Endodermal cell (in vitro differentiated cells): ENCODE results near the gene FXYD6. TPM values are rescaled to one million over a fixed set of nuclear protein-coding genes. Genes with fewer than 3 reads are reported as not detected.

ENCODE experiments used
- DNase-seq: peaks from one replicate; pipeline ENCODE4 v3.0.0-alpha.2; 2017
- H3K27ac ChIP-seq: 2 replicates; pipeline ENCODE4 v1.5.1; 2013; ENCODE audit warnings: mild to moderate bottlenecking, low read depth, low read length, moderate library complexity
- H3K27me3 ChIP-seq: 2 replicates; pipeline ENCODE4 v1.6.1; 2013; ENCODE audit warnings: mild to moderate bottlenecking, low read length, moderate library complexity; ENCODE audit not compliant: insufficient read depth, control insufficient read depth, poor library complexity, severe bottlenecking
- H3K36me3 ChIP-seq: 2 replicates; pipeline ENCODE4 v1.7.0; 2013; ENCODE audit warnings: mild to moderate bottlenecking, low read length, moderate library complexity; ENCODE audit not compliant: control insufficient read depth, insufficient read depth
- H3K4me1 ChIP-seq: one replicate; pipeline ENCODE4 v1.7.0; 2013; ENCODE audit warnings: low read length; ENCODE audit not compliant: control insufficient read depth, insufficient read depth
- H3K4me3 ChIP-seq: 2 replicates; pipeline ENCODE4 v1.5.1; 2013; ENCODE audit warnings: mild to moderate bottlenecking, low read length, moderate library complexity
- H3K9ac ChIP-seq: 2 replicates; pipeline ENCODE4 v1.6.1; 2013; ENCODE audit warnings: mild to moderate bottlenecking, low read length, moderate library complexity; ENCODE audit not compliant: poor library complexity, severe bottlenecking; ENCODE audit errors: extremely low read depth
- H3K9me3 ChIP-seq: 2 replicates; pipeline ENCODE4 v1.6.1; 2013; ENCODE audit warnings: mild to moderate bottlenecking, low read length, moderate library complexity; ENCODE audit not compliant: control insufficient read depth
- H3K27ac Mint-ChIP-seq: 2 replicates; pipeline ENCODE4 v1.8.0; 2020; ENCODE audit warnings: mixed read lengths
- H3K27me3 Mint-ChIP-seq: 2 replicates; pipeline ENCODE4 v1.8.0; 2021; ENCODE audit warnings: mild to moderate bottlenecking, mixed read lengths; ENCODE audit not compliant: insufficient read depth
- H3K36me3 Mint-ChIP-seq: 2 replicates; pipeline ENCODE4 v1.8.0; 2020; ENCODE audit warnings: low read depth, mixed read lengths
- H3K4me1 Mint-ChIP-seq: 2 replicates; pipeline ENCODE4 v1.8.0; 2020; ENCODE audit warnings: mixed read lengths
- H3K4me3 Mint-ChIP-seq: 2 replicates; pipeline ENCODE4 v1.8.0; 2020; ENCODE audit warnings: mild to moderate bottlenecking, moderate library complexity, mixed read lengths
- H3K9me3 Mint-ChIP-seq: 2 replicates; pipeline ENCODE4 v1.8.0; 2020; ENCODE audit warnings: mild to moderate bottlenecking, mixed read lengths
- CTCF ChIP-seq: fragments of 200-600 bp; sonication (generic); conservative IDR thresholded peaks from 2 replicates; pipeline ENCODE4 v1.5.0; 2021; ENCODE audit warnings: antibody characterized with exemption, mild to moderate bottlenecking
- WGBS, 2 experiments: methylation state at CpG; one replicate each; pipeline versions ENCODE4 v1.1.5 to v1.1.7; 2013; ENCODE audit warnings: missing lambda C conversion rate in 2 of 2, mixed read lengths in 1 of 2; ENCODE audit not compliant: insufficient coverage in 1 of 2, insufficient read length in 1 of 2; 5-methylcytosine and 5-hydroxymethylcytosine counted together
- total RNA-seq, 2 donors: library from RNA; stranded (reverse); fragmentation: NEBNext Ultra II Directional in 1 of 2; extraction: Animal tissue kit (Norgen Biotek cat#: 25700) in 1 of 2; gene quantifications; 2 replicates in 1 of 2; 3 replicates in 1 of 2; pipeline ENCODE4 v1.2.1, GENCODE V29; 2021

FXYD6 gene
- total RNA-seq, 2 donors from 2014 or later, result 54.1 to 61.8 TPM

DNA sequence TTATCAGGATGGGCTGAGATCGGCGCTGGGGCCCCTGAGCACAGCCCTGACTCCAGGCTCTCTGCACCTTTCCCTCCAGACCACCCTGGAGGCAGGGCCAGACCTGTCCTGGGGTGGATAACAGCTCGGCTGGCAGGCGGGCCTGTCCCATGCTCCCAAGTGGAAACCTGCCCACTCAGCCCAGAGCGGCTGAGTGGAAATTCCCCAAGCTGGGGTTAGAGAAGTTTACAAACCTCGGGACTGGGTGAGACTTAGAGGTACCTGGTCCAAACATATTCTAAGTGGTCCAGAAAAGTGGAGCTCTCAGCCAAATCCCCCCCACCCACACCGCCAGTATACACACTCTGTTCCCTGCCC lies 47.1 kb downstream of the FXYD6 start:
- peak; percentile 31 for DNase-seq
- no peak for TF ChIP-seq CTCF
- no peaks in the 10 kb centered on the region for H3K9me3 ChIP-seq
- H3K27ac ChIP-seq, result no peak overlapping the region
- Mint-ChIP-seq H3K4me3 (no peak overlapping the region), H3K27ac (no peak overlapping the region), H3K4me1 (peaks cover 28% of the 10 kb centered on the region), H3K9me3 (no peaks in the 10 kb centered on the region), H3K27me3 (peaks cover 7% of the 10 kb centered on the region), H3K36me3 (no peaks in the 10 kb centered on the region)
- no peak overlapping the region for H3K4me3 ChIP-seq
- H3K9ac ChIP-seq, result no peak overlapping the region
- H3K36me3 ChIP-seq, result no peaks in the 10 kb centered on the region
- H3K27me3 ChIP-seq, result no peaks in the 10 kb centered on the region
- no peaks in the 10 kb centered on the region for H3K4me1 ChIP-seq
- WGBS, 2 experiments, result 89 to 96% methylated on average over 4 to 7 of the region's 7 CpGs

GRCh38 chr11:117828611-117829368 lies 47.7 kb downstream of the FXYD6 start:
- Mint-ChIP-seq H3K27ac (no peak overlapping the region), H3K27me3 (peaks cover 9% of the 10 kb centered on the region), H3K36me3 (no peaks in the 10 kb centered on the region), H3K9me3 (no peaks in the 10 kb centered on the region), H3K4me1 (peaks cover 30% of the 10 kb centered on the region), H3K4me3 (no peak overlapping the region)
- H3K9me3 ChIP-seq, result no peaks in the 10 kb centered on the region
- no peaks in the 10 kb centered on the region for H3K4me1 ChIP-seq
- no peaks in the 10 kb centered on the region for H3K36me3 ChIP-seq
- peak; percentile 65 for DNase-seq
- TF ChIP-seq CTCF, result no peak
- no peak overlapping the region for H3K27ac ChIP-seq
- H3K9ac ChIP-seq, result no peak overlapping the region
- H3K4me3 ChIP-seq, result no peak overlapping the region
- WGBS, 2 experiments, result 88 to 92% methylated on average over 6 to 16 of the region's 16 CpGs
- H3K27me3 ChIP-seq, result no peaks in the 10 kb centered on the region

GRCh38 chr11:117827521-117828511 lies 48.6 kb downstream of the FXYD6 start:
- H3K27me3 ChIP-seq, result no peaks in the 10 kb centered on the region
- peak; percentile 51 for DNase-seq
- Mint-ChIP-seq H3K36me3 (no peaks in the 10 kb centered on the region), H3K27ac (no peak overlapping the region), H3K27me3 (peaks cover 9% of the 10 kb centered on the region), H3K4me1 (peaks cover 33% of the 10 kb centered on the region), H3K4me3 (no peak overlapping the region), H3K9me3 (no peaks in the 10 kb centered on the region)
- peaks cover 2% of the 10 kb centered on the region for H3K4me1 ChIP-seq
- no peak overlapping the region for H3K9ac ChIP-seq
- no peak overlapping the region for H3K27ac ChIP-seq
- 91 to 98% methylated on average over 9 to 15 of the region's 15 CpGs for WGBS, 2 experiments
- H3K4me3 ChIP-seq, result no peak overlapping the region
- TF ChIP-seq CTCF, result no peak
- H3K9me3 ChIP-seq, result no peaks in the 10 kb centered on the region
- no peaks in the 10 kb centered on the region for H3K36me3 ChIP-seq
